ENCODE results near the gene GAB1. TPM values are rescaled to one million over a fixed set of nuclear protein-coding genes. Genes with fewer than 3 reads are reported as not detected.

GAB1 gene
- total and polyA plus RNA-seq, 12 donors = 4.1 to 58.2 (median 29.0) TPM

GRCh38 chr4:143511906-143512305 lies 175.2 kb downstream of the GAB1 start:
- Histone ChIP-seq H3K36me3 (replicated peaks in 1 of 2) (no peaks in the 10 kb centered on the region), H3K27me3 (no peaks in the 10 kb centered on the region), H3K27ac (no peak overlapping the region), H3K9me3 (replicated peaks in 1 of 3) (no peaks in the 10 kb centered on the region), H3K4me3 (no peak overlapping the region), H3K4me1 (replicated peaks in 1 of 2) (peaks cover 8 to 19% of the 10 kb centered on the region in 2 donors)
- DNase-seq = no peak
- intact Hi-C loops (cut with DNase I) = no loop called here
- 91 to 96% (median 95%) methylated on average over 7 of the region's 7 CpGs for WGBS, 4 donors
- TF ChIP-seq CTCF (IDR thresholded peaks at IDR 0.05) (no peak), POLR2A (IDR thresholded peaks at IDR 0.05) (no peak)

GRCh38 chr4:143512978-143513313 lies 176.3 kb downstream of the GAB1 start:
- intact Hi-C loops (cut with DNase I) = no loop called here

GRCh38 chr4:143513314-143514168 lies 176.9 kb downstream of the GAB1 start, which contains the start of gene SMARCA5:
Gene SMARCA5, plus strand, starts transcription at chr4:143513702. Its CDS starts 223 bp downstream, at chr4:143513925.
- peak; percentile 96 to 99 (median 98) for DNase-seq
- intact Hi-C loops (cut with DNase I) = no loop called here
- Histone ChIP-seq H3K4me3 (peak within 1 kb of the TSS; percentile 81 to 94 (median 82)), H3K4me1 (replicated peaks in 1 of 2) (peaks cover 20 to 36% of the 10 kb centered on the region in 2 donors), H3K9me3 (replicated peaks in 1 of 3) (no peaks in the 10 kb centered on the region), H3K27ac (peak within 1 kb of the TSS; percentile 97 to 100 (median 98)), H3K36me3 (replicated peaks in 1 of 2) (peaks cover 0 to 6% of the 10 kb centered on the region in 2 donors), H3K27me3 (no peaks in the 10 kb centered on the region)
- 0 to 1% (median 0%) methylated on average over 26 to 86 of the region's 86 CpGs for WGBS, 4 donors
- TF ChIP-seq POLR2A (IDR thresholded peaks at IDR 0.05) (peak; percentile 85 to 89), CTCF (IDR thresholded peaks at IDR 0.05) (no peak)

More at GRCh38 chr4:143512978-143513313, 176.3 kb downstream of the GAB1 start:
- Histone ChIP-seq H3K4me3 (peak overlapping the region in 3 of 4 donors; percentile 53 to 81 (median 81)), H3K9me3 (replicated peaks in 1 of 3) (no peaks in the 10 kb centered on the region), H3K27ac (peak overlapping the region; percentile 97 to 100 (median 98)), H3K36me3 (replicated peaks in 1 of 2) (no peaks in the 10 kb centered on the region), H3K4me1 (replicated peaks in 1 of 2) (peaks cover 17 to 30% of the 10 kb centered on the region in 2 donors), H3K27me3 (no peaks in the 10 kb centered on the region)
- TF ChIP-seq POLR2A (IDR thresholded peaks at IDR 0.05) (no peak), CTCF (IDR thresholded peaks at IDR 0.05) (no peak)
- no peak for DNase-seq
- 0 to 1% (median 0%) methylated on average over 9 to 18 of the region's 18 CpGs for WGBS, 4 donors

GRCh38 chr4:143514169-143514495 lies 177.5 kb downstream of the GAB1 start:
- Histone ChIP-seq H3K27me3 (no peaks in the 10 kb centered on the region), H3K4me3 (peak overlapping the region; percentile 81 to 94 (median 82)), H3K27ac (peak overlapping the region; percentile 97 to 100 (median 98)), H3K4me1 (replicated peaks in 1 of 2) (peaks cover 20 to 41% of the 10 kb centered on the region in 2 donors), H3K36me3 (replicated peaks in 1 of 2) (peaks cover 0 to 8% of the 10 kb centered on the region in 2 donors), H3K9me3 (replicated peaks in 1 of 3) (no peaks in the 10 kb centered on the region)
- WGBS, 4 donors = 0 to 1% (median 0%) methylated on average over 12 to 13 of the region's 13 CpGs
- intact Hi-C loops (cut with DNase I) = no loop called here
- TF ChIP-seq POLR2A (IDR thresholded peaks at IDR 0.05) (no peak), CTCF (IDR thresholded peaks at IDR 0.05) (no peak)
- DNase-seq = no peak
